NCI-H526 (cell line): ENCODE data around the gene SIRT6.
"Not testable (repeated sequence)": the region's sequence is repeated elsewhere in the genome, so short reads cannot be mapped to it uniquely, and the experiment has no call there.

Experiments
- DNase-seq, 2 experiments: peaks; one replicate each; lab custom pipeline; 2025; lab: John Stamatoyannopoulos, UW

The SIRT6 gene

GRCh38 chr19:4174213-4174894, 8.0 kb downstream of the SIRT6 start:
- DNase-seq = no peak

- DNase-seq = no peak
These were observed 8.7 kb downstream of the SIRT6 start for GRCh38 chr19:4173479-4174212.

- peak in 1 of 2 experiments; percentile 37 for DNase-seq
These were observed 9.4 kb downstream of the SIRT6 start for GRCh38 chr19:4172861-4173473.

GRCh38 chr19:4171676-4172075, 10.7 kb downstream of the SIRT6 start:
- no peak for DNase-seq

- no peak for DNase-seq
These were observed 18.1 kb downstream of the SIRT6 start for GRCh38 chr19:4164262-4164661.

- DNase-seq = no peak
These were observed 20.8 kb downstream of the SIRT6 start for GRCh38 chr19:4161415-4162077.

GRCh38 chr19:4157971-4158370, 24.4 kb downstream of the SIRT6 start:
- not testable (repeated sequence) for DNase-seq

- DNase-seq = no peak
These were observed 25.2 kb downstream of the SIRT6 start for GRCh38 chr19:4157164-4157563.

- DNase-seq = no peak
These were observed 27.6 kb downstream of the SIRT6 start for GRCh38 chr19:4154571-4155312.

GRCh38 chr19:4152241-4152998, 29.9 kb downstream of the SIRT6 start:
- no peak for DNase-seq

GRCh38 chr19:4151623-4152022, 30.7 kb downstream of the SIRT6 start:
- no peak for DNase-seq

- no peak for DNase-seq
These were observed 32.7 kb downstream of the SIRT6 start for GRCh38 chr19:4149518-4150288.

- DNase-seq = no peak
These were observed 37.6 kb downstream of the SIRT6 start for GRCh38 chr19:4144666-4145249.

- not testable (repeated sequence) for DNase-seq
These were observed 39.4 kb downstream of the SIRT6 start for GRCh38 chr19:4142916-4143315.

GRCh38 chr19:4140237-4140711, 42.1 kb downstream of the SIRT6 start:
- peak; percentile 26 to 70 for DNase-seq

- peak; percentile 6 to 45 for DNase-seq
These were observed 42.6 kb downstream of the SIRT6 start for GRCh38 chr19:4139614-4140236.

GRCh38 chr19:4138445-4138844, 43.9 kb downstream of the SIRT6 start:
- DNase-seq = no peak

GRCh38 chr19:4136680-4137088, 45.7 kb downstream of the SIRT6 start:
- DNase-seq = no peak

- DNase-seq = not testable (repeated sequence)
These were observed 47.0 kb downstream of the SIRT6 start for GRCh38 chr19:4135386-4135785.
